Retinal pigment epithelial cell (primary cell): ENCODE measurements around the gene ADH4.
"Not testable (repeated sequence)": the region's sequence is repeated elsewhere in the genome, so short reads cannot be mapped to it uniquely, and the experiment has no call there.

Experiments used
- DNase-seq: peaks from one replicate; pipeline ENCODE4 v3.0.0-alpha.2; 2010; ENCODE audit warnings: low read depth
- H3K4me3 ChIP-seq: 2 replicates; pipeline ENCODE4 v1.5.1; 2011; ENCODE audit warnings: mild to moderate bottlenecking, low read length, control low read depth, moderate library complexity
- CTCF ChIP-seq: conservative IDR thresholded peaks from 2 replicates; pipeline ENCODE4 v1.5.1; 2011; ENCODE audit warnings: low read depth, low read length, control low read depth, inconsistent platforms

The ADH4 gene

DNA sequence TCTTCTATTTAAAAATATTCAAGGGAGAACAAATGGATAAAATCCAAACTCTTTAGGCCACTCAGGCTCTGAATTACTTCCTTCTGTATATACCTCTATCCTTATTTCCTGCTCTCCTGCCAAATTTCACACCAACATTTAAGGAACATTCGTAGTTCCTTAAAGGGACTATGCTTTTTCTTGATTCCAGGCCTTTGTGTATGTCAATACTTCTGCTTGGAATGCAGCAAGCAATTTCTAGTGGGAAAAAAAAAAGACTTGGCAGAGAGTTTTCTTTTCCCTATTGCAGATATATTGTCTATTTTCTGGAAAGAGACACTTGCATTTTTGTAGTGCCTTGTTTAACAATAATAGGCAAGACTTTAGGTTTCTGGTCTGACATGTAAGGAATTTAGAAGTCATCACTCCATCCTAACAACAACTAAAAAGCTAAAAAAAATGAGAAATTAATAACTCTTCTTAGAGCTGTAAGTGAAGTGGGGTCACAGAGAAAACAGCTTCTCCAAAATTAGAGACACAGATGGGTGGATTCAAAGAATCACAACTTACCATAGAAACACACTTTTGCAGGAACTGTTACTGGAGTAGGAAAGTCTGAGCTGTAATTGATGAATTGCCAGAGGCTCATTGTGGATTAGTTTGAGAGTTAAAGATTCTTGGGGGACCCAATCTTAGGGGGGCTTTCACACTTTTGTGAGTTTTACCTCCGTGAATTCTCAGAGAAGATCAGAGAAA, 53.4 kb downstream of the ADH4 start:
- no peak for TF ChIP-seq CTCF
- DNase-seq, result no peak
- H3K4me3 ChIP-seq, result no peak overlapping the region

DNA sequence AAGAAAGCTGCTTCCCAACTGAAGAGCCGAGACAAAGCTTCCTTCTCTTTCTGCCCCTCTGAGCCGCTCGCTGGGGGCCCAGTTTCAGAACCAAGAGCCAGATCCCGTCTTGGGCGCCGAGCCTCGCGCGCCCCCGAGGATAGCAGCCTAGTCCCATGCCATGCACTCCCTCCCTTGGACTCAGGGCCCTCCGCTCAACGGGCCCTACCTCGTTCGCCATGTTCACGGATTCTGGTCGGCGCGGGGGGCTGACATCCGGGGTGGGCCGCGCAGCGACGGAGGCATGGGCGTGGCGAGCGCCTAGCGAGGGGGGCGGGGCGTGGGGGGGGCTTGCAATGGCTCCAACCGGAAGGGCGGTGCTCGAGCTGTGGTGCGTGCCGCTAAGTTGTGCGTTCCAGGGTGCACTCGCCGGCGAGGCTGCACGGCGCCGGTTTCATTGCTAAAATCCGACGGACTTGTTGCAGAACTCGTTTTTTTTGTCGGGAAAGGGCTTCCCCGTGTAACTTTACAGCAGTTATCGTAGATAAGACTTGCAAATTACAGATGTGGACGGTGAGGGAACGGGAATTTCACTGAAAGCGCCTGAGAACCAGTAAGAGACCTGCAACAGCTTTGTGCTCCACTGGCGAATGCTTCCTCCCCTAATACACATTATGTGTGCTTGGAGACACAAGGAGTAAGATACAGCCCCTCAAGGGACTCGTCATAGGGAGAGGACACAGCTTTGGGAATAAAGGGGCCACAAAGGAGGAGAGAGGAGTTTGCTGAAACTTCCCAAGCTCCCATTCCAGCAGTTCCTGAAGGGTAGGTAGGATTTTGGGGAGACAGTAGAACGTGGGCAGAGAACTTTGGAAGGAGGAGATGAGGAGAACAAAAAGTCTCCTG, 55.4 kb downstream of the ADH4 start, which contains the start of gene ADH5:
Gene ADH5, minus strand, starts transcription at position 308 of the 885 bp plus-strand sequence. Its CDS starts 88 bp downstream, at position 220.
- DNase-seq, result peak; percentile 31
- H3K4me3 ChIP-seq, result peak within 1 kb of the TSS; percentile 75
- no peak for TF ChIP-seq CTCF

GRCh38 chr4:99088023-99088449, 56.1 kb downstream of the ADH4 start:
- H3K4me3 ChIP-seq, result peak overlapping the region; percentile 75
- no peak for TF ChIP-seq CTCF
- peak; percentile 69 for DNase-seq

DNA sequence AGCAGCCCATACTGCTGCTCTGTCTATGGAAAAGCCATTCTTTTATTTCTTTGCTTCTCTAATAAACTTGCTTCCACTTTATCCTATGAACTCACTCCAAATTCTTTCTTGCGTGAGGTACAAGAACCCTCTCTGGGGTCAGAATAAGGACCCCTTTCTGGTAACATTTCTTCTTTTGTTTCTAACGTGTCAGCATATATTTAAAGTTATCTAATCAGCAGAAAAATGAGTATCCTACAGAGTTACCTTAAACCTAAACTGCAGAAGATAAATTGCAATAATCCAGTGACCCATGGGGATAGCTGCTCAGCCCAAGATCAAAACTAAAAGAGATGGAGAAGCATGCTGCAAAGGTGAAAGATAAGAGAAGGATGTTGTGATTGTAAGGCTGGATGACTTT, 59.5 kb downstream of the ADH4 start:
- TF ChIP-seq CTCF, result no peak
- no peak overlapping the region for H3K4me3 ChIP-seq
- no peak for DNase-seq

DNA sequence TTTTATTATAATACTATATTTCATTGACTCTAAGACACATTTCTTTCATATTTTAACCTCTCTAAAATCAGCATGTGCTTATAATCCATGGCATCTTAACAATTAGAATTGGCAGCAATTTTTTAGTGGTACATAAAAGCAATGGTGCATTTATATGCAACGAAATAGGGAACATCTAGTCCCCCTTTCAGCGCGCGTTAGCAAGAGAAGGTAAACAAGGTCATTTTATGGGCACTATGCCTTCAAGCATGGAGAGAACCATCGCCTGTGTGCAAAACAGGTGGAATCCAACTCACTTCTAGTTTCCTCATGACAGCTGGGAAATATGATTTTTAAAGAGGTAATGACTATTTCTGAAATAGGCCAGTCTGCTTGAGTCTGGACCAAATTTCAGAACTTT, 61.9 kb downstream of the ADH4 start:
- DNase-seq, result no peak
- H3K4me3 ChIP-seq, result no peak overlapping the region
- no peak for TF ChIP-seq CTCF

DNA sequence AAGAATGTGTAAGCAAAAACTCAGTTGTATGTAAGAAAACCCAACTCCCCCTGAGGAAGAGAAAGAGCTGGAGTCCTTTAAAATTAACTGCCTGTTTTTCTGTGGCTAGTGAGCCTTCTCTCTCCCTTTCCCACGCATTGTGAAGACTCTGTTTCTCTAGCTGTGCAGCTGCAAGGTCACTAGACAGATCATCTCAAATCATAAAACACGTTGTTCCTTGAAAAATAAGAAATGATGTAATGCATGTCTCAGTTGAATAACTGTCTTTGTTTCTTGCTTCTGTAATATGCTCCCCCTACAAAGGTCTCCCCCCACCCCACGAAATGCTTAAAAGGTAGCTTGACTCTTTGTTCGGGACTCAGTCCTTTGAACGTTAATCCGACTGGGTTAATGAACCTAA, 63.2 kb downstream of the ADH4 start:
- DNase-seq, H3K4me3 ChIP-seq: not testable (repeated sequence)

DNA sequence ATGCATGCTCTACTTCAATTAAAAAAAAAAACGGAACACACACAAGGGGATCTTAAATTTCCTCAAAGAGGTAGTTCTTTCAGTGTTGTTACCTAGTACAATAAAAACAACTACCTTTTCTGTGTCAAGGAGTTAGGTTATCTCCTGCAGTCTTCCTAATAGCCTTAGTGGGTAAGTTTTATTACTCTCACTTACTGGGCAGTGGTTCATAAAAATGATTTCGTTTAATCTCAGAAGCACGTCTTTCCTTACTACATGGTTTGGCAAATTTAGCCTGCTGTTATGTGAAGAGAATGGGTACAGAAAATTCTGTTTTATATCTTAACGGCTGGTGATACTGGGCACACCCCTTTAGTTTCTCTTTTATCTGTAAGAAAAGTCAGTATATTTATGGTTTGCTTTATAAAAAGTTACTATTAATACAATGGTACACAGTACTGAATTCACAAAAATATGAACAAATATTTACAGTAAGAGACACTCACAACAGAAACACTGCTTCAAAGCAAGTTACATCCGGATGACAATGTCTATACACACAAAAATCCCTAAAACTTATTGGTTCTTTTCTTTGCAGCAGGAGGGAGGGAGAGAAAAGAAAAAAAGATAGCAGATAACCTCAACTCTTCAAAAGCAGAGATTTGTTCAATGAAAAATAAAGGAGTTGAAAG, 64.3 kb downstream of the ADH4 start:
- no peak overlapping the region for H3K4me3 ChIP-seq
- no peak for TF ChIP-seq CTCF
- DNase-seq, result no peak
